NOMO-1 (cell line): ENCODE data around the gene PDE3B.
"Not testable (repeated sequence)": the region's sequence is repeated elsewhere in the genome, so short reads cannot be mapped to it uniquely, and the experiment has no call there.

Source experiments
- DNase-seq, 2 experiments: peaks; one replicate each; lab custom pipeline; 2025; ENCODE audit not compliant: unreplicated experiment in 2 of 2; lab: John Stamatoyannopoulos, UW

Gene PDE3B

GRCh38 chr11:14643697-14644225, at the start of gene PDE3B:
Gene PDE3B (plus strand): TSS chr11:14643804. CDS start chr11:14644076, 272 bp downstream.
- DNase-seq = peak; percentile 76 to 77

- DNase-seq = not testable (repeated sequence)
Observed at GRCh38 chr11:14595261-14595660, 48.3 kb upstream of the PDE3B start.

GRCh38 chr11:14607713-14608112, 35.9 kb upstream of the PDE3B start:
- DNase-seq = no peak

- DNase-seq = no peak
Observed at GRCh38 chr11:14609902-14610301, 33.7 kb upstream of the PDE3B start.

- peak; percentile 32 to 75 for DNase-seq
Observed at GRCh38 chr11:14611939-14612338, 31.7 kb upstream of the PDE3B start.

- DNase-seq = no peak
Observed at GRCh38 chr11:14612694-14613093, 30.9 kb upstream of the PDE3B start.

GRCh38 chr11:14614091-14614622, 29.4 kb upstream of the PDE3B start:
- no peak for DNase-seq

- no peak for DNase-seq
Observed at GRCh38 chr11:14617241-14618027, 26.2 kb upstream of the PDE3B start.

- DNase-seq = no peak
Observed at GRCh38 chr11:14618060-14618459, 25.5 kb upstream of the PDE3B start.

- no peak for DNase-seq
Observed at GRCh38 chr11:14619603-14620531, 23.7 kb upstream of the PDE3B start.

- no peak for DNase-seq
Observed at GRCh38 chr11:14622223-14622954, 21.2 kb upstream of the PDE3B start.

- DNase-seq = no peak
Observed at GRCh38 chr11:14623036-14623435, 20.6 kb upstream of the PDE3B start.

- DNase-seq = peak; percentile 59 to 84
Observed at GRCh38 chr11:14625586-14626205, 17.9 kb upstream of the PDE3B start.

- no peak for DNase-seq
Observed at GRCh38 chr11:14626650-14627049, 17.0 kb upstream of the PDE3B start.

- not testable (repeated sequence) for DNase-seq
Observed at GRCh38 chr11:14633506-14634224, 9.9 kb upstream of the PDE3B start.

GRCh38 chr11:14634813-14635212, 8.8 kb upstream of the PDE3B start:
- no peak for DNase-seq

- DNase-seq = peak in 1 of 2 experiments; percentile 77
Observed at GRCh38 chr11:14635546-14635945, 8.1 kb upstream of the PDE3B start.

GRCh38 chr11:14636119-14636518, 7.5 kb upstream of the PDE3B start:
- DNase-seq = peak; percentile 68 to 91

GRCh38 chr11:14637868-14638409, 5.7 kb upstream of the PDE3B start:
- no peak for DNase-seq
